Kidney (tissue), 14 donors: ENCODE results near the gene SPATA3. TPM values are rescaled to one million over a fixed set of nuclear protein-coding genes. Genes with fewer than 3 reads are reported as not detected.

Experiments used
- DNase-seq, 5 donors: peaks; one replicate each; pipeline ENCODE4 v3.0.0-alpha.2; 2013 to 2020
- FAIRE-seq: peaks from 2 replicates; lab custom pipeline; 2012; peaks lifted over from hg19 to GRCh38; lab: Jason Lieb, UNC
- H3K27ac ChIP-seq, 2 donors: one replicate each; pipeline ENCODE4 v1.7.0; 2013; ENCODE audit warnings: low read depth in 2 of 2, low read length in 2 of 2, inconsistent platforms in 1 of 2
- H3K27me3 ChIP-seq: one replicate; pipeline ENCODE4 v1.7.1; 2013; ENCODE audit warnings: low read length, inconsistent platforms; ENCODE audit not compliant: control insufficient read depth, insufficient read depth
- H3K36me3 ChIP-seq, 3 donors: one replicate each; pipeline versions ENCODE4 v1.7.0 to v1.7.1; 2013; ENCODE audit warnings: low read length in 3 of 3, control low read depth in 1 of 3, inconsistent platforms in 1 of 3; ENCODE audit not compliant: insufficient read depth in 3 of 3, control insufficient read depth in 2 of 3
- H3K4me1 ChIP-seq, 3 donors: one replicate each; pipeline versions ENCODE4 v1.7.0 to v1.7.1; 2013; ENCODE audit warnings: low read length in 3 of 3, inconsistent platforms in 1 of 3, low read depth in 1 of 3; ENCODE audit not compliant: control insufficient read depth in 2 of 3, insufficient read depth in 2 of 3
- H3K4me3 ChIP-seq, 3 donors: one replicate each; pipeline versions ENCODE4 v1.7.0 to v1.8.1; 2013; ENCODE audit warnings: low read length in 3 of 3, control low read depth in 1 of 3, inconsistent platforms in 1 of 3
- H3K9ac ChIP-seq, 3 donors: one replicate each; pipeline versions ENCODE4 v1.7.0 to v1.7.1; 2013; ENCODE audit warnings: low read length in 3 of 3, control low read depth in 1 of 3, inconsistent platforms in 1 of 3
- H3K9me3 ChIP-seq, 3 donors: one replicate each; pipeline versions ENCODE4 v1.7.0 to v1.7.1; 2013; ENCODE audit warnings: low read length in 3 of 3, control low read depth in 1 of 3, inconsistent platforms in 1 of 3; ENCODE audit not compliant: control insufficient read depth in 2 of 3, insufficient read depth in 1 of 3
- intact Hi-C: fragments of 100-400 bp; cut with DNase I; formaldehyde crosslinking; loops from one replicate; pipeline ENCODE4 v1.11.1; 2022
- polyA plus RNA-seq: library from polyadenylated mRNA; stranded (reverse); fragments of 350-450 nt; fragmentation: Illumina TruSeq; extraction: RNeasy Lipid Tissue Mini Kit (QIAGEN cat#74804); gene quantifications from one replicate; pipeline ENCODE4 v1.2.3, GENCODE V29; 2014; ENCODE audit warnings: low read depth, low replicate concordance; ENCODE audit not compliant: insufficient read depth
- total RNA-seq: library from RNA; stranded (reverse); fragmentation: NEBNext Ultra II Directional; extraction: Animal tissue kit (Norgen Biotek cat#: 25700); gene quantifications from one replicate; pipeline ENCODE4 v1.2.1, GENCODE V29; 2021
- TF ChIP-seq, protein P1 (sequence below): IDR thresholded peaks from 3 replicates; pipeline ENCODE4 v1.5.1; 2012; ENCODE audit warnings: mild to moderate bottlenecking, moderate library complexity, borderline replicate concordance; ENCODE audit not compliant: insufficient read depth; ENCODE audit errors: extremely low read depth
- donor health status: control.
- donor health status: control.
- donor health status: control.
- donor health status: control.
- donor health status: control.
- donor health status: DM: yes; HTN: yes; CAD: no.
- donor health status: Normal renal cell carcinoma (clear cell type).

The SPATA3 gene
- total and polyA plus RNA-seq, 2 donors from 2014 or later, result not detected

DNA sequence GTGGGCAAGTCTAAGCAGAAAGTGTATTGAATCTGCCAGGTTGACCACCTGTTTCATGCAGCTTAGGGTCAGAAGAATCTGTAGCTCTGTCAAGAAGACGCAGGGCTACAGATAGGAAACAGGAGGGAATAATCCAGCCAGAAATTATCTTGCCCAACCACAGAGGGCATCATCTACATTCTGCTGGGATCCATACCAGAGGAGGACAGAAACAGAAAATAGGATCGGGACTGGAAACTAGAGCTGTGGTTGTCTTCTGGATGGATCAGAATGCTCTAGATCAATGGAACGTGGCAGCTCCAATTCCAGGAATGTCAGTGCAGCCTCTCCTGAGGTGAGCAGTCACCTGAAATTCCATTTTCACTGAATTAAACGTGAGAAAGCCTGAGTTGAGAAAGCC is 3.6 kb downstream of the SPATA3 start:
- TF ChIP-seq, protein P1, sequence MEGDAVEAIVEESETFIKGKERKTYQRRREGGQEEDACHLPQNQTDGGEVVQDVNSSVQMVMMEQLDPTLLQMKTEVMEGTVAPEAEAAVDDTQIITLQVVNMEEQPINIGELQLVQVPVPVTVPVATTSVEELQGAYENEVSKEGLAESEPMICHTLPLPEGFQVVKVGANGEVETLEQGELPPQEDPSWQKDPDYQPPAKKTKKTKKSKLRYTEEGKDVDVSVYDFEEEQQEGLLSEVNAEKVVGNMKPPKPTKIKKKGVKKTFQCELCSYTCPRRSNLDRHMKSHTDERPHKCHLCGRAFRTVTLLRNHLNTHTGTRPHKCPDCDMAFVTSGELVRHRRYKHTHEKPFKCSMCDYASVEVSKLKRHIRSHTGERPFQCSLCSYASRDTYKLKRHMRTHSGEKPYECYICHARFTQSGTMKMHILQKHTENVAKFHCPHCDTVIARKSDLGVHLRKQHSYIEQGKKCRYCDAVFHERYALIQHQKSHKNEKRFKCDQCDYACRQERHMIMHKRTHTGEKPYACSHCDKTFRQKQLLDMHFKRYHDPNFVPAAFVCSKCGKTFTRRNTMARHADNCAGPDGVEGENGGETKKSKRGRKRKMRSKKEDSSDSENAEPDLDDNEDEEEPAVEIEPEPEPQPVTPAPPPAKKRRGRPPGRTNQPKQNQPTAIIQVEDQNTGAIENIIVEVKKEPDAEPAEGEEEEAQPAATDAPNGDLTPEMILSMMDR, result no peak
- Histone ChIP-seq H3K27ac (no peak overlapping the region), H3K4me3 (no peak overlapping the region), H3K4me1 (no peaks in the 10 kb centered on the region), H3K9ac (no peak overlapping the region), H3K27me3 (no peaks in the 10 kb centered on the region), H3K9me3 (no peaks in the 10 kb centered on the region), H3K36me3 (no peaks in the 10 kb centered on the region)
- DNase-seq, result no peak
- intact Hi-C loops, result no loop called here
- FAIRE-seq, result no peak

DNA sequence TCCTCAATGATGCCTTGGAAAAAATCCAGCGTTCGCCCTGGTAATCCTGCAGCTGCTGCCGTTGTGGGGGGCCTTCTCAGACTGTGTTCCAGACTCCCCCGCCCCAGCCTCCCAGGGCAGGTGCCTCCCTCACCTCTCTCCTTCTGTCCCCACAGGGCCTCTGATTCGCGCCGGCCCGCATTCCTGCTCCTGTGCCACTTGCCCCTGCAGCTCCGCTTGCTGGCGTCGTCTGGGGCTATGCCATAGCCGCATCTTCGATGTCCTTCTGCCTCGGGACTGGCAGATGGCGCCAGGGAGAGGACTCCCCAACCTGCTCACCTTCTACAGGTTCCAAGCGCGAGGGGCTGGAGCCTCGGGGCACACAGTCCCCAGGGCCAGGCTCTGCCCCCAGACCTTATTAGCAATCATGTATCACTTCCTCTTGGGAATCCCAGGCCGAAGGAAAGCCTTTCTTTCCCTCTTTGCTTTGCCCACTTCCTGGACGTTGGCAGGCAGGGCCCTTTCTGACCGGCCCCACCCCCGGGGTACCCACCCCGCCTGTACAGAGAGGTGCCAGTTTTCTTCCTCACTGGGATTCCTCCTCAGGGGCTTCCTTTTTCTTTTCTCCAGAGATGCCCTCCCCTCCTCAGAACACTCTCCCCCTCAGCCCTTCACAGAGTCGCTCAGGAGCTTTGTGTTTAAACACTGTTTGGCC is 4.4 kb downstream of the SPATA3 start:
- peaks cover 0 to 6% (median 0%) of the 10 kb centered on the region in 3 donors for H3K9me3 ChIP-seq
- intact Hi-C loops, result no loop called here
- FAIRE-seq (no peak), DNase-seq (peak in 2 of 5 donors; percentile 27 to 29)
- H3K27ac ChIP-seq, result no peak overlapping the region
- TF ChIP-seq, protein P1, result peak; percentile 6
- H3K9ac ChIP-seq, result no peak overlapping the region
- no peaks in the 10 kb centered on the region for H3K27me3 ChIP-seq
- H3K4me1 ChIP-seq, result no peaks in the 10 kb centered on the region
- no peak overlapping the region for H3K4me3 ChIP-seq
- peaks cover 0 to under 1% (median 0%) of the 10 kb centered on the region in 3 donors for H3K36me3 ChIP-seq

DNA sequence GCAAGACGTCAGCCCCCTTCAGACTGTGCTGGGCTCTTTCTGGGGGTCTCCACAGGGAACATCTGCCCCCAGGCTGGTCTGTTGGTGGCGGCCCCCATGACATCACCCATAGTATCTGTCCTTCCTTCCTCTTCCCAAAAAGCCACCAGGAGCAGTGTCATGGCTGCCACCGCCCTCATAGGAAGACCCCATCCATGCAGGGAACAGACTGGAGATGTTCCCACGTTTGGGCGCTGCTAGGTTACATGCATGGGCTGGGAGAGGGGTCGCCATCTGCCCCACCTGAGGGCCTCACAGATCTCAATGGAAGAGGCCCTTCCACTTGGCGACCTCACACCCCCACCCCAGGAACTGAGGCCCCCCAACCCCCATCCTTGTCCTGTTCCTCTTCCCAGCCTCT is 5.1 kb downstream of the SPATA3 start:
- Histone ChIP-seq H3K9ac (no peak overlapping the region), H3K9me3 (peaks cover 0 to 7% (median 0%) of the 10 kb centered on the region in 3 donors), H3K27me3 (no peaks in the 10 kb centered on the region), H3K36me3 (peaks cover 0 to 2% (median 0%) of the 10 kb centered on the region in 3 donors), H3K4me1 (no peaks in the 10 kb centered on the region), H3K27ac (no peak overlapping the region), H3K4me3 (no peak overlapping the region)
- FAIRE-seq (no peak), DNase-seq (no peak)
- TF ChIP-seq, protein P1, result no peak
- intact Hi-C loops, result no loop called here
